BE2C (cell line): ENCODE data around the gene ANKRD44.

Source experiments
- DNase-seq: peaks from one replicate; pipeline ENCODE4 v3.0.0-alpha.2; 2020
- H3K27me3 ChIP-seq: fragments of 250-450 bp; sonication (Bioruptor Pico); 2 replicates; pipeline ENCODE4 v1.5.1; 2020; ENCODE audit warnings: mild to moderate bottlenecking
- H3K36me3 ChIP-seq: fragments of 250-450 bp; sonication (Bioruptor Pico); 2 replicates; pipeline ENCODE4 v1.5.1; 2020; ENCODE audit warnings: mild to moderate bottlenecking
- H3K4me1 ChIP-seq: fragments of 250-450 bp; sonication (Bioruptor Pico); 2 replicates; pipeline ENCODE4 v1.5.1; 2020
- H3K4me3 ChIP-seq: 2 replicates; pipeline ENCODE4 v1.5.1; 2011; ENCODE audit warnings: low read depth, low read length
- H3K9me3 ChIP-seq: fragments of 250-450 bp; sonication (Bioruptor Pico); 2 replicates; pipeline ENCODE4 v1.5.1; 2020
- TF ChIP-seq, protein P1 (sequence below): IDR thresholded peaks from 2 replicates; pipeline ENCODE4 v1.5.1; 2012; ENCODE audit warnings: mild to moderate bottlenecking, low read depth, low read length

Gene ANKRD44

DNA sequence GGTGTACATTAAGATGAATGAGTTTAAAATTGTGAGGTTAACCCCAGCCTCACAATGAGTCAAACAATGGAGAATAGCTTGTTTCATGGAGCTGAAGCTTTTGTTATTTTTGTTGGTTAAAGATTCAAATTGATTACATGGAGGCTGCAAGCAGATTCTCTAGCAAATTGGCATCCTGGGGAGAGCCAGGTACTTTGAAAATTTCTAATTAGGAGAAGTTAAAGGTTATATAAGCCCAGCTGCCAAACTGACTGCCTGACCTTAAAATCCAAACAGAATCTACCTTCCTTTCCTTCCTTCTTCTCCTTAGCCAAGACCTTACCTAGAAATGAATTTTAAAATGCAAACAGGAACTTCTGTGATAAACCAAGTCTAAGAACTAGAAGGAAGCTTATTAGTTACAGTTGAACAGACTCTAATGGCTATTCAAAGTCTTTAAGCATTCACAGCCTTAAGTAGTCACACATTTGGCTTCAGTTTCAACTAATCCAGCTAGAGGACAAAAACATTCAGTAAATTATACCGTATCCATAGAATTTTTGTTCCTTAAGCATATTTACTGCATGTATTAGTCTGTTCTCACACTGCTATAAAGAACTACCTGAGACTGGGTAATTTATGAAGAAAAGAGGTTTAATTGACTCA is 352.6 kb downstream of the ANKRD44 start:
- no peak overlapping the region for H3K4me3 ChIP-seq
- H3K27me3 ChIP-seq, result no peaks in the 10 kb centered on the region
- H3K9me3 ChIP-seq, result no peaks in the 10 kb centered on the region
- DNase-seq, result no peak
- H3K36me3 ChIP-seq, result no peaks in the 10 kb centered on the region
- no peaks in the 10 kb centered on the region for H3K4me1 ChIP-seq
- TF ChIP-seq, protein P1, sequence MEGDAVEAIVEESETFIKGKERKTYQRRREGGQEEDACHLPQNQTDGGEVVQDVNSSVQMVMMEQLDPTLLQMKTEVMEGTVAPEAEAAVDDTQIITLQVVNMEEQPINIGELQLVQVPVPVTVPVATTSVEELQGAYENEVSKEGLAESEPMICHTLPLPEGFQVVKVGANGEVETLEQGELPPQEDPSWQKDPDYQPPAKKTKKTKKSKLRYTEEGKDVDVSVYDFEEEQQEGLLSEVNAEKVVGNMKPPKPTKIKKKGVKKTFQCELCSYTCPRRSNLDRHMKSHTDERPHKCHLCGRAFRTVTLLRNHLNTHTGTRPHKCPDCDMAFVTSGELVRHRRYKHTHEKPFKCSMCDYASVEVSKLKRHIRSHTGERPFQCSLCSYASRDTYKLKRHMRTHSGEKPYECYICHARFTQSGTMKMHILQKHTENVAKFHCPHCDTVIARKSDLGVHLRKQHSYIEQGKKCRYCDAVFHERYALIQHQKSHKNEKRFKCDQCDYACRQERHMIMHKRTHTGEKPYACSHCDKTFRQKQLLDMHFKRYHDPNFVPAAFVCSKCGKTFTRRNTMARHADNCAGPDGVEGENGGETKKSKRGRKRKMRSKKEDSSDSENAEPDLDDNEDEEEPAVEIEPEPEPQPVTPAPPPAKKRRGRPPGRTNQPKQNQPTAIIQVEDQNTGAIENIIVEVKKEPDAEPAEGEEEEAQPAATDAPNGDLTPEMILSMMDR, result no peak

DNA sequence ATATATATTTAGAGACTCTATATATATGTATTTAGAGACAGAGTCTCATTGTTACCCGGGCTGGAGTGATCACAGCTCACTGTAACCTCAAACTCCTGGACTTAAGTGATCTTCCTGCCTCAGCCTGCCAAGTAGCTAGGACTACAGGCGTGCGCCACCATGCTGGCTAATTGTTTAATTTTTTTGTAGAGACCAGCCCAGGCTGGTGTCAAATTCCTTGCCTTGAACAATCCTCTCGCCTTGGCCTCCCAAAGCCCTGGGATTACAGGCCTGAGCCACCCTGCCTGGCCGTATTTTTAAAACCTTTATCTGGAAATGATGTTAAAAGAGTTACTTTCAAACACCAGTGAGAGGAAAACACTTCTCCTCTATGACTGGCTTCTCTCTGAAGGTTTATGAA is 353.1 kb downstream of the ANKRD44 start:
- no peak for DNase-seq
- Histone ChIP-seq H3K36me3 (no peaks in the 10 kb centered on the region), H3K4me1 (no peaks in the 10 kb centered on the region), H3K4me3 (no peak overlapping the region), H3K9me3 (no peaks in the 10 kb centered on the region), H3K27me3 (no peaks in the 10 kb centered on the region)
- TF ChIP-seq, protein P1, result no peak

DNA sequence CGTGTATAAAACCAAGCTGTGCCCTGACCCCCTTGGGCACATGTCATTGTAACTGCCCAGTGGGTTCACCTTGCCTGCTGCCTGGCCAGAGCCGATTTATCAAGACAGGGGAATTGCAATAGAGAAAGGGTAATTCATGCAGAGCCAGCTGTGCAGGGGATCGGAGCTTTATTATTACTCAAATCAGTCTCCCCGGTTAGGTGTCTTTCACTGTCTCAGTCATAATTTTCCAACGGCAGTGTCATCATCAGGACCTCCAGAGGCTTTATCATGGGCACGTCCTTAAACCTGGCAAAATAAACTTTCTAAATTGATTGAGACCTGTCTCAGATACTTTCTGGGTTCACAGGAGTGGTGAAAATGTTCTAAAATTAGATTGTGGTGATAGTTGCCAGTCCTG is 354.5 kb downstream of the ANKRD44 start:
- Histone ChIP-seq H3K36me3 (no peaks in the 10 kb centered on the region), H3K27me3 (no peaks in the 10 kb centered on the region), H3K4me3 (no peak overlapping the region), H3K9me3 (no peaks in the 10 kb centered on the region), H3K4me1 (no peaks in the 10 kb centered on the region)
- no peak for DNase-seq
- TF ChIP-seq, protein P1, result no peak

DNA sequence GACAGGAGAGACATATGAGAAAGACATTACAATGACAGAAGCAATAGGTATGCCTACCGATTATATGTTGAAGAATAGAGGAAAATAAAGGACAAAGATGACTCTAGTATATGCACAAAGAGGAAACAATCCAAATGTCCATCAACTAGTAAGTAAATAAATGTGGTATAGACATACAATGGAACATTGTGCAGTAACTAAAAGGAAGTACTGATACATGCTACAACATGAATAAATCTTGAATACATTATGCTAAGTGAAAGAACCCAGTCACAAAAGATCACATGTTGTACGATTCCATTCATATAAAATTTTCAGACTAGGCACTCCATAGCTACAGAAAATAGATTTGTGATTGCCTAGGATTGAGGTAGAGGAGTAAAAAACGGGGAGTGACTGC is 355.5 kb downstream of the ANKRD44 start:
- no peak for DNase-seq

DNA sequence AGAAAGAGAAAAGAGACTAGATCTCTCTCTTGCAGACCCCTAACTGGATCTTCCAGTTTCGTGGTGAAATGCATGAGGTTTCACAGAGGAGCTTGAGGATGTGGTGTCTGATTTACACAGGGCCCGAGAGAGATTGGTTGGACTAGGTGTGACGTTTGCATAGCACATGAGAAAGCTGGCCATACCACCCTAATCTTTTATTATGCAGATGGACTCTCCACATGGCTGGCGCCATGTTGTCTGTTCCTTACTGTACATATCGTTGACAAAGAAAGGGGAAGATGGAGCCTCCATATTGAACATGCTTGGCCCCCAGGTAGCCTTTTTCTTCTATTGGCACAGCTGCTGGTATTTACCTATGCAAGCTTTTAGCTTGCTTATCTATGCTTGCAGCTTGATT is 356.6 kb downstream of the ANKRD44 start:
- H3K27me3 ChIP-seq, result no peaks in the 10 kb centered on the region
- TF ChIP-seq, protein P1, result no peak
- H3K4me1 ChIP-seq, result no peaks in the 10 kb centered on the region
- no peak overlapping the region for H3K4me3 ChIP-seq
- DNase-seq, result no peak
- no peaks in the 10 kb centered on the region for H3K36me3 ChIP-seq
- no peaks in the 10 kb centered on the region for H3K9me3 ChIP-seq

More for the DNA sequence above, 355.5 kb downstream of the ANKRD44 start:
- TF ChIP-seq, protein P1, result no peak
- Histone ChIP-seq H3K4me1 (no peaks in the 10 kb centered on the region), H3K4me3 (no peak overlapping the region), H3K27me3 (no peaks in the 10 kb centered on the region), H3K36me3 (no peaks in the 10 kb centered on the region), H3K9me3 (no peaks in the 10 kb centered on the region)

DNA sequence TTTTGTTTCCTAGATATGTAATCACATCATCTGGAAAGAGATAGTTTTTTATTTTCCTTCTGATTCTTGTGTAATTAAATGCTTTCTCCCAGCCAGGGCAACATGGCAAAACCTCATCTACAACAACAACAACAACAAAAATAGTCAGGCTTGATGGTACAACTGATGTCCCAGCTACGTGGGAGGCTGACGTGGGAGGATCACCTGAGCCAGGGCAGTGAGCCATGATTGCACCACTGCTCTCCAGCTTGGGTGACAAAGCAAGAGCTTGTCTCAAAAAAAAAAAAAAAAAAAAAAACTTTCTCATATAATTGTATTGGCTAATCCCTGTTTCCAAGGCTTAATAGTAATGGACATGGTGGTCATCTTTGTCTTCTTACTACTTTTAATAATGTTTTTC is 357.6 kb downstream of the ANKRD44 start:
- Histone ChIP-seq H3K9me3 (no peaks in the 10 kb centered on the region), H3K4me1 (no peaks in the 10 kb centered on the region), H3K36me3 (no peaks in the 10 kb centered on the region), H3K4me3 (no peak overlapping the region), H3K27me3 (no peaks in the 10 kb centered on the region)
- DNase-seq, result no peak
- TF ChIP-seq, protein P1, result no peak
